Astrocyte (in vitro differentiated cells and primary cell): ENCODE results near the gene JAKMIP1.

Experiments used
- EZH2 ChIP-seq: IDR thresholded peaks from 2 replicates; pipeline ENCODE4 v1.6.1; 2012; ENCODE audit warnings: mild to moderate bottlenecking, low read length, inconsistent platforms; ENCODE audit not compliant: insufficient read depth
- TF ChIP-seq, protein P1 (sequence below): IDR thresholded peaks from 2 replicates; pipeline ENCODE4 v1.5.1; 2011; ENCODE audit warnings: low read depth, mild to moderate bottlenecking, inconsistent platforms, low read length, moderate library complexity; ENCODE audit not compliant: insufficient read depth

DNA sequence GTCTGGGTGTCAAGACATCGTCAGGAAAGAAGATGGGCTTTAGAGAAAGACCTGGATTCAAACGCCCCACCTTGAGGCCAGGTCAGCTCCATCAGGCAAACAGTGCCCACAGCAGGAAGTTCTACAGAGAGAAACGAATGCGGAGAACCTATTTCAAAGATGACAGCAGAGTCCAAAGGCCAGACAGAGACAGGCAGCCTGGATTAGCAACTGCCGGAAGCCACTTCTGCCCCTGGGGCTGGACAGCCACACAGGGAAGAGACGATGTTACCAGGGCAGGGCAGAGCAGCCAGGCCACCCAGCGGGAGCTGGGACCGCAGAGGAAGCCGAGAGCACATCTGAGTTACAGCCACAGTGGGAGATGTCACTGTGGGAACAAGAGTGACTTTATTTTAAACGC lies 183.3 kb downstream of the JAKMIP1 start:
- TF ChIP-seq, protein P1, sequence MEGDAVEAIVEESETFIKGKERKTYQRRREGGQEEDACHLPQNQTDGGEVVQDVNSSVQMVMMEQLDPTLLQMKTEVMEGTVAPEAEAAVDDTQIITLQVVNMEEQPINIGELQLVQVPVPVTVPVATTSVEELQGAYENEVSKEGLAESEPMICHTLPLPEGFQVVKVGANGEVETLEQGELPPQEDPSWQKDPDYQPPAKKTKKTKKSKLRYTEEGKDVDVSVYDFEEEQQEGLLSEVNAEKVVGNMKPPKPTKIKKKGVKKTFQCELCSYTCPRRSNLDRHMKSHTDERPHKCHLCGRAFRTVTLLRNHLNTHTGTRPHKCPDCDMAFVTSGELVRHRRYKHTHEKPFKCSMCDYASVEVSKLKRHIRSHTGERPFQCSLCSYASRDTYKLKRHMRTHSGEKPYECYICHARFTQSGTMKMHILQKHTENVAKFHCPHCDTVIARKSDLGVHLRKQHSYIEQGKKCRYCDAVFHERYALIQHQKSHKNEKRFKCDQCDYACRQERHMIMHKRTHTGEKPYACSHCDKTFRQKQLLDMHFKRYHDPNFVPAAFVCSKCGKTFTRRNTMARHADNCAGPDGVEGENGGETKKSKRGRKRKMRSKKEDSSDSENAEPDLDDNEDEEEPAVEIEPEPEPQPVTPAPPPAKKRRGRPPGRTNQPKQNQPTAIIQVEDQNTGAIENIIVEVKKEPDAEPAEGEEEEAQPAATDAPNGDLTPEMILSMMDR, result no peak
- TF ChIP-seq EZH2, result no peak
